Fibroblast of lung (primary cell): ENCODE data around the gene HCST. TPM values are rescaled to one million over a fixed set of nuclear protein-coding genes. Genes with fewer than 3 reads are reported as not detected.

ENCODE experiments used
- DNase-seq, 2 donors: peaks; one replicate each; pipeline versions ENCODE4 v3.0.0 to v3.0.0-alpha.2; 2010; ENCODE audit warnings: low read depth in 2 of 2
- H2AFZ ChIP-seq: 2 replicates; pipeline ENCODE4 v1.5.1; 2012; ENCODE audit warnings: low read length, control low read depth, inconsistent platforms
- H3K27ac ChIP-seq: 2 replicates; pipeline ENCODE4 v1.5.1; 2011; ENCODE audit warnings: low read length, control low read depth; ENCODE audit not compliant: insufficient read depth
- H3K27me3 ChIP-seq: 2 replicates; pipeline ENCODE4 v1.5.1; 2011; ENCODE audit warnings: mild to moderate bottlenecking, low read length; ENCODE audit not compliant: control insufficient read depth, insufficient read depth
- H3K36me3 ChIP-seq: 2 replicates; pipeline ENCODE4 v1.5.1; 2011; ENCODE audit warnings: low read length; ENCODE audit not compliant: control insufficient read depth, insufficient read depth
- H3K4me1 ChIP-seq: 2 replicates; pipeline ENCODE4 v1.5.1; 2011; ENCODE audit warnings: low read length; ENCODE audit not compliant: control insufficient read depth, insufficient read depth; ENCODE audit errors: extremely low read depth
- H3K4me2 ChIP-seq: 2 replicates; pipeline ENCODE4 v1.5.1; 2011; ENCODE audit warnings: low read length, control low read depth; ENCODE audit not compliant: insufficient read depth; ENCODE audit errors: extremely low read depth
- H3K4me3 ChIP-seq, 4 experiments: fragments of 200-600 bp in 1 of 4; sonication (generic) in 1 of 4; replicated peaks in 1 of 4; 2 replicates each; pipeline ENCODE4 v1.5.1; 2011 to 2016; ENCODE audit warnings: low read length in 4 of 4, low read depth in 3 of 4, mild to moderate bottlenecking in 3 of 4, control low read depth in 2 of 4, inconsistent platforms in 1 of 4, mixed read lengths in 1 of 4; ENCODE audit not compliant: insufficient read depth in 1 of 4; ENCODE audit errors: control extremely low read depth in 1 of 4
- H3K79me2 ChIP-seq: 2 replicates; pipeline ENCODE4 v1.5.1; 2012; ENCODE audit warnings: mild to moderate bottlenecking, low read length, inconsistent platforms; ENCODE audit not compliant: control insufficient read depth, insufficient read depth
- H3K9ac ChIP-seq: 2 replicates; pipeline ENCODE4 v1.5.1; 2011; ENCODE audit warnings: mild to moderate bottlenecking, low read length, control low read depth; ENCODE audit not compliant: insufficient read depth
- H3K9me3 ChIP-seq: 2 replicates; pipeline ENCODE4 v1.5.1; 2012; ENCODE audit warnings: low read depth, low read length; ENCODE audit not compliant: control insufficient read depth, insufficient read depth
- H4K20me1 ChIP-seq: 2 replicates; pipeline ENCODE4 v1.5.1; 2011; ENCODE audit warnings: low read length; ENCODE audit not compliant: control insufficient read depth, insufficient read depth; ENCODE audit errors: extremely low read depth
- EZH2 ChIP-seq: IDR thresholded peaks from 2 replicates; pipeline ENCODE4 v1.5.1; 2012; ENCODE audit warnings: low read length, control low read depth, mild to moderate bottlenecking; ENCODE audit errors: missing control alignments
- polyA plus RNA-seq, 2 donors: library from polyadenylated mRNA; depleted of rRNA in 1 of 2; stranded (reverse) in 1 of 2; unstranded in 1 of 2; fragments of >200 nt; gene quantifications; 2 replicates each; pipeline ENCODE4 v1.2.1, GENCODE V29; 2011 to 2012; ENCODE audit warnings: missing spikeins in 1 of 2
- total RNA-seq: library from RNA; depleted of rRNA; stranded (reverse); fragments of >200 nt; gene quantifications from 2 replicates; pipeline ENCODE4 v1.2.1, GENCODE V29; 2014
- TF ChIP-seq, protein P1 (sequence below), 2 donors: IDR thresholded peaks in 1 of 2; conservative IDR thresholded peaks in 1 of 2; 1 replicate in 1 of 2; 2 replicates in 1 of 2; pipeline ENCODE4 v1.5.1; 2011 to 2012; ENCODE audit warnings: low read length in 2 of 2, control low read depth in 1 of 2, inconsistent platforms in 1 of 2, low read depth in 1 of 2, mild to moderate bottlenecking in 1 of 2

The HCST gene
- total and polyA plus RNA-seq, 2 donors (not counting 1 experiment from before 2014, with no cell fraction given), result 0.14 to 2.0 TPM

DNA sequence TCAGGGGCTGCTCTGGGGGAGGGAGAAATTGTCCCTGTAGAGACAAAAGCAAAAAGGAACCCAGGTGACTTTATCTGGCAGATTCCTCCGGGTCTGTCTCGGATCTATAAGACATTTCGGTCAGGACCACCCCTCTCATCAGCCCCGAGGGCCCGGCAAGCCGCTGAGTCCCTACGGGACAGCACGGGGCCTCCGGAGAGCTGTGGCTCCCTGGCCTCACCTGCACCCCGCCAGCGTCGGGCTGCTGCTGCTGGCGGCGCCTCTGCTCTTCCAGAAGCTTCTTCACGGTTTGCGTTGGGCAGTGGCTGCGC is 3.9 kb upstream of the HCST start:
- H3K9ac ChIP-seq, result peak overlapping the region; percentile 71

DNA sequence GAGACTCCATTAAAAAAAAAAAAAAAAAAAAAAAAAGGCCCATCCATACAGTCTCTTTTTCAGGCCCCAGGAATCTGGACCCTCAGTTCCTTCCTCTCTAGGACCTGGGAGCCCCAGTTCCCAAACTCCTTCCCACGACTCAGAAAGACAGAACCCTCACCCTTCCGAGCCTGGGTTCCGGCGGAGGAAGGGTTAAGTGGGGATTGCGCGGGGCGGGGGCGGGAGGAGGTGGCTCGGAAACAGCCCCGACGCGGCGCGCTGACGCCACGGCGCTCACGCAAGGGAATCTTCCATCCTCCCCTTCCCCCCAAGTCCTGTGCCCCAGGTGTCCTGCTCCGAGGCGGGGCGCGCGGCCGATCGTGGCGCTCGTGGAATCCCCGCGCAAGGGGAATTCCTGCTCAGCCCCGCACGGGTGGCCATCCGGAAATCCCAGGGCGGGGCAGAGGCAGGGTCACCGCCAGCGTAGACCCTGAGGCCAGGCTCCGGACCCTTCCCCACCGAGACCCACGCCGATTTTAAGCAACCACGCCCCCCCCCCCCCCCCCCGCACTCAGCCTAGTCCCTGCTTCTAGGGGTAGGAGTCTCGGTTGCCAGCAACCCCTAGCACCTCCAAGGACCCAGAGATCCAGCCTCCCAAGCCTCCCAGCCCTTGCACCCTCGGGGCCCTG is 2.6 kb upstream of the HCST start:
- no peaks in the 10 kb centered on the region for H3K9me3 ChIP-seq
- H3K27ac ChIP-seq, result peak overlapping the region; percentile 87
- H3K9ac ChIP-seq, result peak overlapping the region; percentile 71
- peaks cover 4% of the 10 kb centered on the region for H3K79me2 ChIP-seq
- H3K27me3 ChIP-seq, result no peaks in the 10 kb centered on the region
- DNase-seq, result peak; percentile 70 to 82
- H3K4me1 ChIP-seq, result peaks cover 13% of the 10 kb centered on the region
- peak overlapping the region; percentile 88 for H3K4me2 ChIP-seq
- H2AFZ ChIP-seq, result peak overlapping the region; percentile 34
- TF ChIP-seq EZH2, result no peak
- TF ChIP-seq, protein P1, sequence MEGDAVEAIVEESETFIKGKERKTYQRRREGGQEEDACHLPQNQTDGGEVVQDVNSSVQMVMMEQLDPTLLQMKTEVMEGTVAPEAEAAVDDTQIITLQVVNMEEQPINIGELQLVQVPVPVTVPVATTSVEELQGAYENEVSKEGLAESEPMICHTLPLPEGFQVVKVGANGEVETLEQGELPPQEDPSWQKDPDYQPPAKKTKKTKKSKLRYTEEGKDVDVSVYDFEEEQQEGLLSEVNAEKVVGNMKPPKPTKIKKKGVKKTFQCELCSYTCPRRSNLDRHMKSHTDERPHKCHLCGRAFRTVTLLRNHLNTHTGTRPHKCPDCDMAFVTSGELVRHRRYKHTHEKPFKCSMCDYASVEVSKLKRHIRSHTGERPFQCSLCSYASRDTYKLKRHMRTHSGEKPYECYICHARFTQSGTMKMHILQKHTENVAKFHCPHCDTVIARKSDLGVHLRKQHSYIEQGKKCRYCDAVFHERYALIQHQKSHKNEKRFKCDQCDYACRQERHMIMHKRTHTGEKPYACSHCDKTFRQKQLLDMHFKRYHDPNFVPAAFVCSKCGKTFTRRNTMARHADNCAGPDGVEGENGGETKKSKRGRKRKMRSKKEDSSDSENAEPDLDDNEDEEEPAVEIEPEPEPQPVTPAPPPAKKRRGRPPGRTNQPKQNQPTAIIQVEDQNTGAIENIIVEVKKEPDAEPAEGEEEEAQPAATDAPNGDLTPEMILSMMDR (conservative IDR thresholded peaks at IDR 0.05 in 1 of 2, IDR thresholded peaks at IDR 0.05 in 1 of 2; ENCODE audit: low read depth in 1 of 2, low read length in 2 of 2), result no peak
- H4K20me1 ChIP-seq, result no peaks in the 10 kb centered on the region
- H3K4me3 ChIP-seq, result peak overlapping the region; percentile 75 to 94 (median 80)
- H3K36me3 ChIP-seq, result peaks cover 9% of the 10 kb centered on the region

More for the DNA sequence above, 3.9 kb upstream of the HCST start:
- Histone ChIP-seq H3K27me3 (no peaks in the 10 kb centered on the region), H3K27ac (peak overlapping the region; percentile 36), H2AFZ (peak overlapping the region; percentile 54), H3K36me3 (peaks cover 12% of the 10 kb centered on the region), H3K4me3 (peak overlapping the region; percentile 75 to 94 (median 80)), H3K4me2 (peak overlapping the region; percentile 86), H4K20me1 (no peaks in the 10 kb centered on the region), H3K9me3 (no peaks in the 10 kb centered on the region), H3K79me2 (peaks cover 4% of the 10 kb centered on the region), H3K4me1 (peaks cover 12% of the 10 kb centered on the region)
- DNase-seq, result no peak
- no peak for TF ChIP-seq EZH2
- TF ChIP-seq, protein P1 (conservative IDR thresholded peaks at IDR 0.05 in 1 of 2, IDR thresholded peaks at IDR 0.05 in 1 of 2; ENCODE audit: low read depth in 1 of 2, low read length in 2 of 2), result no peak

DNA sequence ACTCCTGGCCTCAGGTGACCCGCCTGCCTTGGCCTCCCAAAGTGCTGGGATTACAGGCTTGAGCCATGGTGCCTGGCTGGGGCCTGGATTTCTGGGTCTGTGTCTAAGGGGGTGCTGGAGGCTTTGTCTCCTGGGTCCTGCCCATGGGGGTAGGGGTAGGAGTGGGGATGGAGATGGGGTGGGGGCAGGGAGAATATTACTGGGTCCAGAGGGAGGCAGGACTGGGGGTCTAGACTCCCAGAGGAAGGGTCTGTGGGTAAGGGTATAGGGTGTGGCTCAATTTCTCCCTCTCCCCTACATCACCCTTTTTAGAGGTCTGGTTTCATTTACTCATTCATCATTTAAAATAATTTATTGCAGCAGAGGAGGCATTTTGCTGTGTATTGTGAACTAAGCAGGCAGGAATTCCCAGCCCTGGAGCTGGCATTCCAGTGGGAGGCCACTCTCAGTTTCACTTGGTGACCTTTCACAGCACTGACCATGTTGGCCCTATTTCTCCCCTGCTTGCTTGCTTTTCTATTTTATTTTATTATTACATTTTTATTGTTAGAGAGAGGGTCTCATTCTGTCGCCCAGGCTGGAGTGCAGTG is 1.2 kb upstream of the HCST start:
- H3K4me3 ChIP-seq, result peak overlapping the region in 2 of 4 experiments; percentile 76 to 85

More for the DNA sequence above, 1.2 kb upstream of the HCST start:
- Histone ChIP-seq H3K9me3 (no peaks in the 10 kb centered on the region), H3K9ac (no peak overlapping the region), H3K4me2 (peak overlapping the region; percentile 45), H2AFZ (no peak overlapping the region), H3K4me1 (peaks cover 13% of the 10 kb centered on the region), H3K36me3 (peaks cover 5% of the 10 kb centered on the region), H3K27me3 (no peaks in the 10 kb centered on the region), H3K27ac (no peak overlapping the region), H3K79me2 (peaks cover 4% of the 10 kb centered on the region), H4K20me1 (no peaks in the 10 kb centered on the region)
- TF ChIP-seq, protein P1 (conservative IDR thresholded peaks at IDR 0.05 in 1 of 2, IDR thresholded peaks at IDR 0.05 in 1 of 2; ENCODE audit: low read depth in 1 of 2, low read length in 2 of 2), result no peak
- no peak for TF ChIP-seq EZH2
- peak in 1 of 2 donors; percentile 65 for DNase-seq
